ENCODE results near the gene C3orf20.

GRCh38 chr3:14771593-14772497, 96.9 kb downstream of the C3orf20 start:
- TF ChIP-seq GATA2 (IDR thresholded peaks at IDR 0.05; ENCODE audit: low read depth, low read length) (no peak), GATA3 (IDR thresholded peaks at IDR 0.05; ENCODE audit: low read depth, low read length) (no peak)
